HepG2 (cell line): ENCODE data around the gene CEBPZOS. TPM values are rescaled to one million over a fixed set of nuclear protein-coding genes. Genes with fewer than 3 reads are reported as not detected.

Source experiments
- ARID4A ChIP-seq: sonication (generic); formaldehyde crosslinking; IDR thresholded peaks from 2 replicates; pipeline ENCODE4 v1.5.0; 2020; ENCODE audit warnings: mild to moderate bottlenecking, missing genetic modification reagents, borderline replicate concordance
- HCFC1 ChIP-seq: fragments of 150-350 bp; IDR thresholded peaks from 2 replicates; pipeline ENCODE4 v1.6.1; 2014; ENCODE audit warnings: low read depth, low read length
- HNF1B ChIP-seq: sonication (generic); formaldehyde crosslinking; IDR thresholded peaks from 2 replicates; pipeline ENCODE4 v1.5.1; 2020; ENCODE audit warnings: mild to moderate bottlenecking, moderate library complexity, missing genetic modification reagents
- KLF15 ChIP-seq: sonication (generic); formaldehyde crosslinking; IDR thresholded peaks from 2 replicates; pipeline ENCODE4 v1.8.1; 2023; ENCODE audit warnings: borderline replicate concordance, mild to moderate bottlenecking, inconsistent platforms, missing genetic modification reagents, mixed read lengths
- KMT2B ChIP-seq: IDR thresholded peaks from 2 replicates; pipeline ENCODE4 v1.6.1; 2016; ENCODE audit warnings: missing genetic modification reagents, missing compliant biosample characterization
- MAF1 ChIP-seq: sonication (generic); formaldehyde crosslinking; IDR thresholded peaks from 2 replicates; pipeline ENCODE4 v1.5.0; 2020; ENCODE audit warnings: missing genetic modification reagents, borderline replicate concordance
- NFYC ChIP-seq: IDR thresholded peaks from 2 replicates; pipeline ENCODE4 v1.6.1; 2016; ENCODE audit warnings: missing genetic modification reagents, missing compliant biosample characterization
- RAD21 ChIP-seq: fragments of 450-650 bp; formaldehyde crosslinking; IDR thresholded peaks from 2 replicates; pipeline ENCODE4 v1.5.0; 2020; ENCODE audit warnings: mild to moderate bottlenecking
- REST ChIP-seq, 2 experiments: IDR thresholded peaks; 2 replicates each; pipeline ENCODE4 v1.6.1; 2011 to 2012; ENCODE audit warnings: low read length in 2 of 2, borderline replicate concordance in 1 of 2, low read depth in 1 of 2, mild to moderate bottlenecking in 1 of 2, moderate library complexity in 1 of 2
- RFX3 ChIP-seq: IDR thresholded peaks from 2 replicates; pipeline ENCODE4 v1.6.1; 2016; ENCODE audit warnings: missing biosample characterization, missing genetic modification reagents
- SMAD1 ChIP-seq: sonication (generic); formaldehyde crosslinking; IDR thresholded peaks from 2 replicates; pipeline ENCODE4 v1.4.0; 2020; ENCODE audit warnings: missing genetic modification reagents, low read depth, mild to moderate bottlenecking, borderline replicate concordance
- TCF7 ChIP-seq: sonication (generic); IDR thresholded peaks from 2 replicates; pipeline ENCODE4 v1.6.1; 2016; ENCODE audit warnings: antibody characterized with exemption, low read depth
- THAP8 ChIP-seq: sonication (generic); formaldehyde crosslinking; IDR thresholded peaks from 2 replicates; pipeline ENCODE4 v1.5.1; 2020; ENCODE audit warnings: missing genetic modification reagents, mild to moderate bottlenecking, borderline replicate concordance
- ZFP36L2 ChIP-seq: sonication (generic); formaldehyde crosslinking; IDR thresholded peaks from 2 replicates; pipeline ENCODE4 v1.4.0; 2020; ENCODE audit warnings: missing genetic modification reagents
- ZMYM3 ChIP-seq: sonication (generic); formaldehyde crosslinking; IDR thresholded peaks from 2 replicates; pipeline ENCODE4 v1.5.1; 2020; ENCODE audit warnings: mild to moderate bottlenecking, missing genetic modification reagents
- ZNF350 ChIP-seq: sonication (generic); formaldehyde crosslinking; IDR thresholded peaks from 2 replicates; pipeline ENCODE4 v1.4.0; 2020; ENCODE audit warnings: mild to moderate bottlenecking, low read depth, missing genetic modification reagents, borderline replicate concordance
- ZNF562 ChIP-seq: sonication (generic); formaldehyde crosslinking; IDR thresholded peaks from 2 replicates; pipeline ENCODE4 v1.8.0; 2022; ENCODE audit warnings: missing genetic modification reagents, borderline replicate concordance
- ZNF775 ChIP-seq: sonication (generic); formaldehyde crosslinking; IDR thresholded peaks from 2 replicates; pipeline ENCODE4 v1.4.0; 2020; ENCODE audit warnings: missing genetic modification reagents, mild to moderate bottlenecking, moderate library complexity, borderline replicate concordance
- polyA plus RNA-seq, 8 experiments: library from polyadenylated mRNA; depleted of rRNA in 3 of 8; stranded (reverse) in 7 of 8; unstranded in 1 of 8; fragments of >200 nt; fragmentation: Illumina TruSeq in 4 of 8; extraction: Trizol in 4 of 8; gene quantifications; 2 replicates each; pipeline versions ENCODE4 v1.2.1 to v1.2.3, GENCODE V29; 2011 to 2016; ENCODE audit warnings: low read depth in 4 of 8, missing spikeins in 1 of 8, mixed read lengths in 1 of 8; ENCODE audit not compliant: insufficient read depth in 1 of 8
- total RNA-seq, 5 experiments: library from RNA; depleted of rRNA; stranded (reverse); fragments of >200 nt; fragmentation: Illumina TruSeq; extraction: Trizol; gene quantifications; 2 replicates each; pipeline ENCODE4 v1.2.3, GENCODE V29; 2016; ENCODE audit warnings: low read depth in 1 of 5

Gene CEBPZOS
- total and polyA plus RNA-seq, 2 of the 13 experiments (the other 11 are each of a cell fraction or from before 2014, with no cell fraction given), result 18.6 to 44.7 TPM

- peak; percentile 94; the same call in 1 of the 2 replicates for TF ChIP-seq SMAD1
- TF ChIP-seq KLF15, result peak; percentile 64; the same call in 1 of the 2 replicates
- peak; percentile 98 for TF ChIP-seq ZNF350 (CRISPR knock-in tag)
- TF ChIP-seq MAF1, result no peak
- TF ChIP-seq TCF7, result no peak
- TF ChIP-seq ZNF562 (CRISPR knock-in tag), result no peak
- peak in 1 of 2 experiments; percentile 67; a peak in 1 of 4 replicates for TF ChIP-seq REST (IDR thresholded peaks at IDR 0.05; ENCODE audit: borderline replicate concordance in 1 of 2, low read depth in 1 of 2, low read length in 2 of 2)
- TF ChIP-seq HNF1B, result peak; percentile 92; the same call in 1 of the 2 replicates
- TF ChIP-seq RAD21 (CRISPR knock-in tag), result peak; percentile 6
- no peak for TF ChIP-seq ZNF775 (CRISPR knock-in tag)
- peak; percentile 7; the same call in 1 of the 2 replicates for TF ChIP-seq HCFC1
- TF ChIP-seq NFYC (CRISPR knock-in tag), result peak; percentile 53; the same call in 1 of the 2 replicates
- TF ChIP-seq ARID4A (CRISPR knock-in tag), result peak; percentile 98
- no peak for TF ChIP-seq ZMYM3
- peak; percentile 99 for TF ChIP-seq KMT2B (CRISPR knock-in tag)
- TF ChIP-seq RFX3 (CRISPR knock-in tag), result no peak; the same call in 1 of the 2 replicates
- no peak; the same call in 1 of the 2 replicates for TF ChIP-seq ZFP36L2 (CRISPR knock-in tag)
- TF ChIP-seq THAP8 (CRISPR knock-in tag), result peak; percentile 96; the same call in 1 of the 2 replicates
These were observed 35.2 kb downstream of the CEBPZOS start, which contains the start of the genes CEBPZ and NDUFAF7 (continued) for GRCh38 chr2:37231241-37232130.
